HEK293 (cell line): ENCODE results near the gene FOXD3.

Source experiments
- EGR2 ChIP-seq: fragments of 450-650 bp; formaldehyde crosslinking; IDR thresholded peaks from 2 replicates; pipeline ENCODE4 v1.5.1; 2016; ENCODE audit warnings: low read depth, missing biosample characterization, missing genetic modification characterization
- GLIS2 ChIP-seq: fragments of 450-650 bp; formaldehyde crosslinking; IDR thresholded peaks from 2 replicates; pipeline ENCODE4 v1.5.1; 2016; ENCODE audit warnings: missing biosample characterization, missing genetic modification characterization
- INSM2 ChIP-seq: fragments of 450-650 bp; formaldehyde crosslinking; IDR thresholded peaks from 2 replicates; pipeline ENCODE4 v1.5.1; 2016; ENCODE audit warnings: missing biosample characterization, missing genetic modification characterization
- KLF10 ChIP-seq: fragments of 450-650 bp; IDR thresholded peaks from 2 replicates; pipeline ENCODE4 v1.5.1; 2018; ENCODE audit warnings: missing biosample characterization, mild to moderate bottlenecking, missing genetic modification characterization
- KLF7 ChIP-seq: fragments of 450-650 bp; formaldehyde crosslinking; IDR thresholded peaks from 2 replicates; pipeline ENCODE4 v1.5.1; 2016; ENCODE audit warnings: missing biosample characterization, missing genetic modification characterization, borderline replicate concordance
- OSR2 ChIP-seq: fragments of 450-650 bp; formaldehyde crosslinking; IDR thresholded peaks from 2 replicates; pipeline ENCODE4 v1.5.1; 2016; ENCODE audit warnings: missing biosample characterization, missing genetic modification characterization
- OVOL3 ChIP-seq: fragments of 450-650 bp; formaldehyde crosslinking; IDR thresholded peaks from 2 replicates; pipeline ENCODE4 v1.5.1; 2016; ENCODE audit warnings: missing biosample characterization, missing genetic modification characterization
- REPIN1 ChIP-seq: fragments of 450-650 bp; formaldehyde crosslinking; IDR thresholded peaks from 2 replicates; pipeline ENCODE4 v1.5.1; 2017; ENCODE audit warnings: missing biosample characterization, missing genetic modification characterization, low read depth
- SP3 ChIP-seq: fragments of 450-650 bp; formaldehyde crosslinking; IDR thresholded peaks from 2 replicates; pipeline ENCODE4 v1.5.1; 2016; ENCODE audit warnings: missing biosample characterization, missing genetic modification characterization
- WT1 ChIP-seq: fragments of 450-650 bp; formaldehyde crosslinking; IDR thresholded peaks from 2 replicates; pipeline ENCODE4 v1.5.1; 2016; ENCODE audit warnings: missing biosample characterization, missing genetic modification characterization
- ZBTB1 ChIP-seq: fragments of 450-650 bp; formaldehyde crosslinking; IDR thresholded peaks from 2 replicates; pipeline ENCODE4 v1.5.1; 2016; ENCODE audit warnings: missing biosample characterization, missing genetic modification characterization
- ZBTB10 ChIP-seq: fragments of 450-650 bp; formaldehyde crosslinking; IDR thresholded peaks from 2 replicates; pipeline ENCODE4 v1.5.1; 2016; ENCODE audit warnings: missing biosample characterization, missing genetic modification characterization
- ZBTB17 ChIP-seq: fragments of 450-650 bp; formaldehyde crosslinking; IDR thresholded peaks from 2 replicates; pipeline ENCODE4 v1.5.1; 2016; ENCODE audit warnings: missing biosample characterization, missing genetic modification characterization
- ZBTB44 ChIP-seq: fragments of 450-650 bp; IDR thresholded peaks from 2 replicates; pipeline ENCODE4 v1.5.1; 2018; ENCODE audit warnings: missing biosample characterization, mild to moderate bottlenecking, missing genetic modification characterization
- ZBTB48 ChIP-seq: fragments of 450-650 bp; formaldehyde crosslinking; IDR thresholded peaks from 2 replicates; pipeline ENCODE4 v1.5.1; 2016; ENCODE audit warnings: missing biosample characterization, missing genetic modification characterization
- ZFHX2 ChIP-seq: fragments of 450-650 bp; formaldehyde crosslinking; conservative IDR thresholded peaks from 2 replicates; pipeline ENCODE4 v1.5.1; 2016; ENCODE audit warnings: missing biosample characterization, missing genetic modification characterization
- ZNF121 ChIP-seq: fragments of 450-650 bp; formaldehyde crosslinking; IDR thresholded peaks from 2 replicates; pipeline ENCODE4 v1.5.1; 2016; ENCODE audit warnings: missing biosample characterization, missing genetic modification characterization
- ZNF350 ChIP-seq: fragments of 450-650 bp; formaldehyde crosslinking; IDR thresholded peaks from 2 replicates; pipeline ENCODE4 v1.5.0; 2017; ENCODE audit warnings: missing biosample characterization, mild to moderate bottlenecking, missing genetic modification characterization
- ZNF37A ChIP-seq: fragments of 450-650 bp; IDR thresholded peaks from 2 replicates; pipeline ENCODE4 v1.5.1; 2018; ENCODE audit warnings: missing biosample characterization, missing genetic modification characterization
- ZNF394 ChIP-seq: fragments of 450-650 bp; formaldehyde crosslinking; IDR thresholded peaks from 2 replicates; pipeline ENCODE4 v1.5.1; 2016; ENCODE audit warnings: missing biosample characterization, missing genetic modification characterization, mild to moderate bottlenecking, moderate library complexity, borderline replicate concordance
- ZNF433 ChIP-seq: fragments of 450-650 bp; formaldehyde crosslinking; IDR thresholded peaks from 2 replicates; pipeline ENCODE4 v1.5.1; 2016; ENCODE audit warnings: missing biosample characterization, missing genetic modification characterization, low read depth
- ZNF501 ChIP-seq: fragments of 450-650 bp; formaldehyde crosslinking; IDR thresholded peaks from 2 replicates; pipeline ENCODE4 v1.5.1; 2016; ENCODE audit warnings: missing biosample characterization, missing genetic modification characterization
- ZNF510 ChIP-seq: fragments of 450-650 bp; formaldehyde crosslinking; IDR thresholded peaks from 2 replicates; pipeline ENCODE4 v1.5.1; 2018; ENCODE audit warnings: mild to moderate bottlenecking, missing genetic modification characterization, missing biosample characterization; ENCODE audit not compliant: insufficient replicate concordance
- ZNF610 ChIP-seq: fragments of 450-650 bp; formaldehyde crosslinking; IDR thresholded peaks from 2 replicates; pipeline ENCODE4 v1.5.1; 2016; ENCODE audit warnings: missing biosample characterization, missing genetic modification characterization, borderline replicate concordance
- ZNF624 ChIP-seq: fragments of 450-650 bp; formaldehyde crosslinking; IDR thresholded peaks from 2 replicates; pipeline ENCODE4 v1.5.1; 2017; ENCODE audit warnings: missing biosample characterization, missing genetic modification characterization
- ZNF629 ChIP-seq: fragments of 450-650 bp; formaldehyde crosslinking; IDR thresholded peaks from 2 replicates; pipeline ENCODE4 v1.5.1; 2017; ENCODE audit warnings: missing biosample characterization, missing genetic modification characterization
- ZNF645 ChIP-seq: fragments of 450-650 bp; formaldehyde crosslinking; IDR thresholded peaks from 2 replicates; pipeline ENCODE4; 2016; ENCODE audit warnings: missing biosample characterization, missing genetic modification characterization
- ZNF670 ChIP-seq: fragments of 450-650 bp; formaldehyde crosslinking; IDR thresholded peaks from 2 replicates; pipeline ENCODE4 v1.5.1; 2016; ENCODE audit warnings: missing biosample characterization, missing genetic modification characterization, low read depth
- ZNF837 ChIP-seq: fragments of 450-650 bp; formaldehyde crosslinking; IDR thresholded peaks from 2 replicates; pipeline ENCODE4 v1.5.1; 2016; ENCODE audit warnings: missing biosample characterization, missing genetic modification characterization
- ZSCAN16 ChIP-seq: fragments of 450-650 bp; formaldehyde crosslinking; IDR thresholded peaks from 2 replicates; pipeline ENCODE4 v1.5.1; 2016; ENCODE audit warnings: missing biosample characterization, missing genetic modification characterization
- ZSCAN30 ChIP-seq: fragments of 450-650 bp; IDR thresholded peaks from 2 replicates; pipeline ENCODE4 v1.5.1; 2018; ENCODE audit warnings: missing biosample characterization, mild to moderate bottlenecking, missing genetic modification characterization, moderate library complexity

Gene FOXD3

GRCh38 chr1:63322114-63322943 is at the start of gene FOXD3 (continued):
- TF ChIP-seq ZBTB1 (tag by site-specific recombination) = no peak
- peak; percentile 73; the same call in 1 of the 2 replicates for TF ChIP-seq ZNF610 (tag by site-specific recombination)
- 0 out of 2 replicates have a peak, but pooled peaks have one; percentile 7 for TF ChIP-seq ZNF121 (tag by site-specific recombination)
- TF ChIP-seq EGR2 (tag by site-specific recombination) = peak; percentile 92
- TF ChIP-seq KLF7 = peak; percentile 56; the same call in 1 of the 2 replicates
- TF ChIP-seq ZNF629 (tag by site-specific recombination) = peak; percentile 97
- TF ChIP-seq ZNF37A (tag by site-specific recombination) = 0 out of 2 replicates have a peak, but pooled peaks have one; percentile 11
- TF ChIP-seq ZNF624 (tag by site-specific recombination) = no peak
- TF ChIP-seq SP3 (tag by site-specific recombination) = peak; percentile 75
- no peak for TF ChIP-seq ZNF645 (tag by site-specific recombination)
- no peak for TF ChIP-seq ZNF670
- TF ChIP-seq ZNF350 (tag by site-specific recombination) = no peak
- peak; percentile 82 for TF ChIP-seq ZBTB17 (tag by site-specific recombination)
- peak; percentile 58 for TF ChIP-seq KLF10
- no peak for TF ChIP-seq ZSCAN30 (tag by site-specific recombination)
- peak; percentile 82; the same call in 1 of the 2 replicates for TF ChIP-seq GLIS2 (tag by site-specific recombination)
- TF ChIP-seq OVOL3 = no peak
- TF ChIP-seq ZNF501 (tag by site-specific recombination) = peak; percentile 56; the same call in 1 of the 2 replicates
- no peak for TF ChIP-seq ZNF510 (tag by site-specific recombination)
- peak; percentile 62 for TF ChIP-seq OSR2
- TF ChIP-seq ZSCAN16 (tag by site-specific recombination) = 0 out of 2 replicates have a peak, but pooled peaks have one; percentile 12
- no peak for TF ChIP-seq ZNF837 (tag by site-specific recombination)
- peak; percentile 39; the same call in 1 of the 2 replicates for TF ChIP-seq ZNF394 (tag by site-specific recombination)
- peak; percentile 12; the same call in 1 of the 2 replicates for TF ChIP-seq INSM2 (tag by site-specific recombination)
- TF ChIP-seq WT1 = peak; percentile 55; the same call in 1 of the 2 replicates
- 0 out of 2 replicates have a peak, but pooled peaks have one; percentile 21 for TF ChIP-seq ZBTB10 (tag by site-specific recombination)
- TF ChIP-seq ZBTB48 = peak; percentile 65; the same call in 1 of the 2 replicates
- no peak for TF ChIP-seq ZBTB44
- no peak for TF ChIP-seq REPIN1 (tag by site-specific recombination)
- no peak for TF ChIP-seq ZNF433 (tag by site-specific recombination)
- peak; percentile 98 for TF ChIP-seq ZFHX2 (tag by site-specific recombination)
